ENCODE measurements around the gene STYXL2. TPM values are rescaled to one million over a fixed set of nuclear protein-coding genes. Genes with fewer than 3 reads are reported as not detected.

The STYXL2 gene
- total RNA-seq, 3 donors from 2014 or later (not counting 1 experiment from before 2014, with no cell fraction given): not detected

- DNase-seq: no peak
- no peaks in the 10 kb centered on the region for H3K36me3 ChIP-seq (ENCODE audit: control insufficient read depth, insufficient read depth, low read length)
- 88% methylated on average over 3 of the region's 3 CpGs for WGBS (ENCODE audit: insufficient coverage)
- Mint-ChIP-seq H3K9me3 (no peaks in the 10 kb centered on the region), H3K4me3 (no peak overlapping the region), H3K27ac (no peak overlapping the region), H3K4me1 (peaks cover 23 to 32% of the 10 kb centered on the region in 2 donors), H3K36me3 (no peaks in the 10 kb centered on the region), H3K27me3 (ENCODE audit: low read depth in 2 of 2) (no peaks in the 10 kb centered on the region)
- no peak for TF ChIP-seq CTCF (IDR thresholded peaks at IDR 0.05)
- H3K27me3 ChIP-seq (ENCODE audit: control insufficient read depth, insufficient read depth, low read length): no peaks in the 10 kb centered on the region
- H3K4me1 ChIP-seq (ENCODE audit: control insufficient read depth, insufficient read depth, low read length): peaks cover 21% of the 10 kb centered on the region
- no peak for ATAC-seq
- no peaks in the 10 kb centered on the region for H3K9me3 ChIP-seq (ENCODE audit: control insufficient read depth, insufficient read depth, low read length)
- no peak overlapping the region for H3K4me3 ChIP-seq (ENCODE audit: low read length)
- H3K27ac ChIP-seq (ENCODE audit: low read length): no peak overlapping the region
- intact Hi-C loops (cut with micrococcal nuclease): no loop called here
Observed at GRCh38 chr1:167086768-167087167, 7.1 kb upstream of the STYXL2 start.

GRCh38 chr1:167088746-167089417, 5.0 kb upstream of the STYXL2 start:
- Histone ChIP-seq H3K4me3 (ENCODE audit: low read length) (no peak overlapping the region), H3K9me3 (ENCODE audit: control insufficient read depth, insufficient read depth, low read length) (no peaks in the 10 kb centered on the region), H3K27ac (ENCODE audit: low read length) (no peak overlapping the region), H3K4me1 (ENCODE audit: control insufficient read depth, insufficient read depth, low read length) (peaks cover 21% of the 10 kb centered on the region), H3K36me3 (ENCODE audit: control insufficient read depth, insufficient read depth, low read length) (no peaks in the 10 kb centered on the region), H3K27me3 (ENCODE audit: control insufficient read depth, insufficient read depth, low read length) (no peaks in the 10 kb centered on the region)
- H3K4me3 Mint-ChIP-seq: no peak overlapping the region
- DNase-seq: no peak
- ATAC-seq: no peak
- intact Hi-C loops (cut with micrococcal nuclease): no loop called here
- TF ChIP-seq CTCF (IDR thresholded peaks at IDR 0.05): no peak
- no peaks in the 10 kb centered on the region for H3K27me3 Mint-ChIP-seq (ENCODE audit: low read depth in 2 of 2)
- peaks cover 28 to 32% of the 10 kb centered on the region in 2 donors for H3K4me1 Mint-ChIP-seq
- peak overlapping the region; percentile 12 to 98 for H3K27ac Mint-ChIP-seq
- 83% methylated on average over 6 of the region's 6 CpGs for WGBS (ENCODE audit: insufficient coverage)
- no peaks in the 10 kb centered on the region for H3K36me3 Mint-ChIP-seq
- no peaks in the 10 kb centered on the region for H3K9me3 Mint-ChIP-seq

- intact Hi-C loops (cut with micrococcal nuclease): loop anchor here (2.0 kb wide), 1 partner anchor 13 kb away; no protein-coding TSS in a partner anchor
- Histone ChIP-seq H3K4me3 (ENCODE audit: low read length) (no peak overlapping the region), H3K36me3 (ENCODE audit: control insufficient read depth, insufficient read depth, low read length) (no peaks in the 10 kb centered on the region), H3K9me3 (ENCODE audit: control insufficient read depth, insufficient read depth, low read length) (no peaks in the 10 kb centered on the region), H3K27ac (ENCODE audit: low read length) (peak overlapping the region; percentile 86), H3K4me1 (ENCODE audit: control insufficient read depth, insufficient read depth, low read length) (peaks cover 21% of the 10 kb centered on the region), H3K27me3 (ENCODE audit: control insufficient read depth, insufficient read depth, low read length) (no peaks in the 10 kb centered on the region)
- Mint-ChIP-seq H3K4me1 (peaks cover 30 to 32% of the 10 kb centered on the region in 2 donors), H3K27me3 (ENCODE audit: low read depth in 2 of 2) (no peaks in the 10 kb centered on the region), H3K4me3 (peak overlapping the region; percentile 80), H3K9me3 (no peaks in the 10 kb centered on the region), H3K27ac (peak overlapping the region; percentile 98), H3K36me3 (no peaks in the 10 kb centered on the region)
- WGBS (ENCODE audit: insufficient coverage): 95% methylated on average over 2 of the region's 2 CpGs
- DNase-seq (no peak), ATAC-seq (no peak)
- no peak for TF ChIP-seq CTCF (IDR thresholded peaks at IDR 0.05)
Observed at GRCh38 chr1:167089939-167090313, 3.9 kb upstream of the STYXL2 start.
